HFF-Myc (cell line): ENCODE measurements around the gene AARS1.
A peak's percentile ranks its signal among the peaks of the same experiment; 100 is the strongest.
"Not testable (repeated sequence)": the region's sequence is repeated elsewhere in the genome, so short reads cannot be mapped to it uniquely, and the experiment has no call there.

Experiments
- DNase-seq: peaks from one replicate; pipeline ENCODE4 v3.0.0-alpha.2; 2011; ENCODE audit warnings: low read depth; ENCODE audit errors: extremely low read depth
- H3K4me3 ChIP-seq: replicated peaks from 2 replicates; pipeline ENCODE4 v1.5.1; 2011; ENCODE audit warnings: low read depth, mild to moderate bottlenecking, control low read depth, low read length
- CTCF ChIP-seq: IDR thresholded peaks from 2 replicates; pipeline ENCODE4 v1.5.1; 2012; ENCODE audit warnings: mild to moderate bottlenecking, low read depth, low read length, control low read depth; ENCODE audit errors: missing control alignments

The AARS1 gene

GRCh38 chr16:70295634-70296033, 6.3 kb upstream of the AARS1 start:
- H3K4me3 ChIP-seq = no peak overlapping the region
- no peak for TF ChIP-seq CTCF
- DNase-seq = no peak

DNA sequence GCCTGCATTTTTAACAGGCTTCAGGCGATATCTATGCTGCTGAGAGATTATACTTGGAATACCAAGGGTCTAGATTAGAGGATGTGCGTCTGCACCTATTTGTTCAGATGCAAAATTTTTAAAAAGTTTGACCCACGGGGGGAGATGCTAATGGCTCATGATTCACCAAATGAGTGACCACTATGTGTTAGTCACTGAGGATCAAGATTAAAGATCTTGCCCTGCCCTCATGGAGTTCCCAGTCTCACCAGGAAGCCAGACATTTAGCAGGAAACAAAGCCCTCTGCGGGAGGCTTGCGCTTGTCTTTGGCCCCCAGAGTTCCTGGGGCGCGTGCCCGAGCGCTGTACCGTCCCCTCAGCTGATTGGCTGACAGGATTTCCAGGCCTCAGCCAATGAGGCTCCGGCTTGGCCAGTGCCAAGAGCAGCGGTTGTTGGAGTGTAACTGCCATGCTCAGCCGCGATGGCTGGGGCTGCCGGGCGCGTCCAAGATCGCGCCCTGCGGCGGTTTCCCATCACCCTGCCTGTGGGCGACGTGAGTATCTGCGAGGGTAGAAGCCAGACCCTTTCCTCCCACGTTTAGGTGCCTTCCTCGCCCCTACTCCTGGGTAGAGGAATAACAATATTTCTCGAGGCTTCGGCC, 5.2 kb upstream of the AARS1 start:
- no peak for TF ChIP-seq CTCF
- no peak overlapping the region for H3K4me3 ChIP-seq
- no peak for DNase-seq

DNA sequence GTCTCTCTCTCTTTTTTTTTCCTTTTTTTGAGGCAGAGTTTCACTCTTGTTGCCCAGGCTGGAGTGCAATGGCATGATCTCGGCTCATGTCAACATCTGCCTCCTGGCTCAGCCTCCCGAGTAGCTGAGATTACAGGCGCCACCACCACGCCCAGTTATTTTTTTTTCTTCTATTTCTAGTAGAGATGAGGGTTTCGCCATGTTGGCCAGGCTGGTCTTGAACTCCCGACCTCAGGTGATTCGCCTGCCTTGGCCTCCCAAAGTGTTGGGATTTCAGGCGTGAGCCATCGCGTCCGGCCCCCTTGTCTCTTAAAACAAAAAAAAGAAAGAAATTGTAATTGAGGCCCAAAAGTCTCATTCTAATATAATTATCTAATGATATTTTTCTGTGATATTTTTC, 2.8 kb upstream of the AARS1 start:
- not testable (repeated sequence) for DNase-seq, H3K4me3 ChIP-seq

DNA sequence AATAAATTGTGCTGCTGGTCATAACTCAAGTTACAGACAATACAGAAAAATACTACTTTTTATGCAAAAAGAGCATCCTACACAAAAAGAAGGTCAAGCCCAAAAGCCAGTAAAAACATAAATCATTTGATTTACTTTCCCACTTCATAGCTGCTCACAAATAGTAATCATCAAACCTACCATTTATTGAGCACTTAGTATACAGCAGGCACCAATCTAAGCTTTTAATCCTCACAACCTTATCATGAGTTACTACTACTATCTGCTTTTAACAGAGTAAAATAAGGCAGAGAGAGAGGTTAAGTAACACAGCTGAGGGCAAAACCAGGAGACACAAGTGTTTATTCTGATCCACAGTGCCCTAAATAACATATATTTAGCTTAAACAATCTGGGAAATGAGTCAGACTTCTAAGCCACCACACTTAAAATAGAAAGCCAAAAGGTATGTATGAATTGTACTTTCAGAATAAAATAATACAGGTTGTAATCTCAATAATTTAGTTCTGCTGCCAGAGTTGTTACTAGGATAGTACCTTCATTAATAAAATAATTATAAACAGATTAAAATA, 1.7 kb upstream of the AARS1 start:
- no peak for DNase-seq
- no peak overlapping the region for H3K4me3 ChIP-seq
- no peak for TF ChIP-seq CTCF

DNA sequence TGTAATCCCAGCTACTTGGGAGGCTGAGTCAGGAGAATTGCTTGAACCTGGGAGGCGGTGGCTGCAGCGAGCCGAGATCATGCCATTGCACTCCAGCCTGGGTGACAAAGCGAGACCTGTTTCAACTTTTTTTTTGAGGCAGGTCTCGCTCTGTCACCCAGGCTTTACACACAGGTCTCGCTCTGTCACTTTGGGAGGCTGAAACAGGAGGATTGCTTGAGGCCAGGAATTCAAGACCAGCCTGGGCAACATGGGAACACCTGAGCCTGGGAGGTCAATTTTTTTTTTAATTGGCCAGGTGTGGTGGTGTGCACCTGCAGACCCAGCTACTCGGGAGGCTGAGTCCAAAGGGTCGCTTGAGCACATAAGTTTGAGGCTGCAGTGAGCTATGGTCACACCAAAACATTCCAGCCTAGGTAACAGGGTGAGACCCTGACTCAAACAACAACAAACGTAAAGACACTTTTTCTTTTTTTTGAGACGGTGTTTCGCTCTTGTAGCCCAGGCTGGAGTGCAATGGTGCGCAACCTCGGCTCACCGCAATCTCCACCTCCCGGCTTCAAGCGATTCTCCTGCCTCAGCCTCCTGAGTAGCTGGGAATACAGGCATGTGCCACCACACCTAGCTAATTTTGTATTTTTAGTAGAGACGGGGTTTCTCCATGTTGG, 1.9 kb downstream of the AARS1 start:
- H3K4me3 ChIP-seq = peak overlapping the region; percentile 74
- not testable (repeated sequence) for DNase-seq

GRCh38 chr16:70276392-70276791, 12.9 kb downstream of the AARS1 start:
- DNase-seq = no peak
- no peak for TF ChIP-seq CTCF
- H3K4me3 ChIP-seq = no peak overlapping the region

- no peak overlapping the region for H3K4me3 ChIP-seq
- TF ChIP-seq CTCF = no peak
- DNase-seq = no peak
Measured at GRCh38 chr16:70271696-70272095, 17.6 kb downstream of the AARS1 start.

DNA sequence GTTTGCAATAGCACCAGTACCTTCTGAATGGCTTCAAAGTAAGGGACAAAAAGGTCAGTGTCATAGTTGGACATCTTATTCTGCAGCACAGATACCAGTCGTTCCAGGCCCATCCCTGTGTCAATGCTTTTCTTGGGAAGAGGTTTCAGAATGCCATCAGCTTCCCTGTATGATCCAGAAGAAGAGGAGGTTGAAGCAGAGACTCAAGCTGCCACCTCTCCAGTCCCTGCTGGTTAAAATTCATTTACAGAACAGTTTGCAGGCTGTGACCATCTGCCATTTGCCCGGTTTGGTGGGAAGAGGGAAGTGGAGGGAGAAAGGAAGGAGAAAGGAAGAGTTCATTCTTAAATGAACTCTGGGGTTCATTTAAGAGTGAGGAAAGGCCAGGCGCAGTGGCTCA, 19.1 kb downstream of the AARS1 start:
- TF ChIP-seq CTCF = no peak
- DNase-seq = no peak
- H3K4me3 ChIP-seq = no peak overlapping the region
